A673 (cell line): ENCODE data around the gene NPIPA2. TPM values are rescaled to one million over a fixed set of nuclear protein-coding genes. Genes with fewer than 3 reads are reported as not detected.

Experiments
- total RNA-seq: library from RNA; stranded (reverse); gene quantifications from 2 replicates; pipeline ENCODE4 v1.2.3, GENCODE V29; 2021

Gene NPIPA2
- total RNA-seq, 1 experiment from 2014 or later: 7.8 TPM

Other genes with a start within 250 kb of the NPIPA2 start
- gene PARN, start 112.3 kb upstream of the NPIPA2 start, total RNA-seq: 37.5 and 38.7 TPM in 2 replicates
- 58.5 and 60.1 TPM in 2 replicates for gene BFAR, start 109.6 kb upstream of the NPIPA2 start, total RNA-seq
- not detected in 2 replicates for gene PLA2G10, start 48.2 kb upstream of the NPIPA2 start, total RNA-seq
- 6.7 and 8.2 TPM in 2 replicates for gene NPIPA3, start 39.1 kb upstream of the NPIPA2 start, total RNA-seq
- 110 and 121 TPM in 2 replicates for gene NOMO1, start 91.2 kb downstream of the NPIPA2 start, total RNA-seq
- 161 and 178 TPM in 2 replicates for gene NPIPA1, start 194.9 kb downstream of the NPIPA2 start, total RNA-seq
- gene PDXDC1, start 232.5 kb downstream of the NPIPA2 start, total RNA-seq: 101 and 103 TPM in 2 replicates